ENCODE data around the gene ACVR1C.

GRCh38 chr2:157508676-157509075, 120.0 kb downstream of the ACVR1C start:
- TF ChIP-seq CTCF (conservative IDR thresholded peaks at IDR 0.05; ENCODE audit: low read depth, low read length) (no peak), POLR2A (IDR thresholded peaks at IDR 0.05; ENCODE audit: low read depth, low read length) (no peak)

Data from IMR-90 (cell line).